ENCODE measurements around the gene KRTAP25-1.

KRTAP25-1 gene, protein sequence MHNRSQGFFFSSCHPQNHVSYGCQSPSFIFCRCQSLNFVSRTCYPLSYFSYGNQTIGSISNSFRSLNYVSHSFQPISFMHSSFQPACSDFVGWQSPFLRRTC

DNA sequence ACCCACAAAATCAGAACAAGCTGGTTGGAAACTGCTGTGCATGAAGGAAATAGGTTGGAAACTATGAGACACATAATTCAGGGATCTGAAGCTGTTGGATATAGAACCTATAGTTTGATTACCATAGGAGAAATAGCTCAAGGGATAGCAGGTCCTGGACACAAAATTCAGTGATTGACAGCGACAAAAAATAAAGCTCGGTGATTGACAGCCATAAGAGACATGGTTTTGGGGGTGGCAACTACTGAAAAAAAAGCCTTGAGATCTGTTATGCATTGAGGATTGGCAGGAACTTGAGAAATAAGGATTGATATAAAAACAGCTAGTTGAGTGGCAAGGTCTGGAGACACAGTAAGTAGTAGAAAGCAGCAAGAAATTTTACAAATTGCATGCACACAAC, at the start of gene KRTAP25-1:
KRTAP25-1 (minus strand) TSS at position 300 of the 400 bp plus-strand sequence; CDS start at position 276, 24 bp downstream.
- DNase-seq = no peak

DNA sequence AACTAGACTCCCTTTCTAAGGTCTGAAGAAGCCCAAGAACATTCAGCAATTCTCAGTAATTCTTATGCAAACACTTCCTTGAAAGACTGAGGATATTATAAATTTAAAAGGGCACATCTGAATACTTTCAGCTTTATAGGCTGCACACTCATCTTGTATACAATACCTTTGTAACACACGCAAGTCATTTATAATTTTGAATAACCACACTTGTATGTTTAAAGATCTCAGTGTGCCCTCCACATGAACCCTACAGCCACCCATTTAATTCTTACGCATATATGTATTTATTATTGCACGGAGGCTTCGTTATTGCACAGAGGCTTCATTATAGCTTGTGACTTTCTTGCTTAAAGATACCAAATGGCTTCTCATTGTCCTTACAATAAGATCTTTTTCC, 49.4 kb upstream of the KRTAP25-1 start:
- DNase-seq = no peak

DNA sequence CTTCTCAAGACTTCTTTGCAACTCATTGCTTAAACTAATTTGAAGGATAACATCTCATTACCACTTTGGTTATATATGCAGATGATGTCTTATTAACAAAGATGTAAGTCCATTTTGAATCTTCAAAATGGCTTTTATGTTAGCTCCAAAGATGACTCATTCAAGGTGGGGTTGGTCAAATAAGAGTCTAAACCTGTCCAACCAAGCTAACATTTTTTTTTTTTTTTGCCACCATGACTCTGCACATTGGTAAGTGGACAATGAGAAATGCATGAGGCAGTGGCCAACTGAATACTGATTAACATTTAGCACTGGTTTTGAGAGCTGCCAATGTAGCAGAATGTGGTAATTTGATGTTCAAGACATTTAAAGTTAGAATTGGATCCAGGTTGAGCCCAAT, 48.5 kb upstream of the KRTAP25-1 start:
- no peak for DNase-seq

DNA sequence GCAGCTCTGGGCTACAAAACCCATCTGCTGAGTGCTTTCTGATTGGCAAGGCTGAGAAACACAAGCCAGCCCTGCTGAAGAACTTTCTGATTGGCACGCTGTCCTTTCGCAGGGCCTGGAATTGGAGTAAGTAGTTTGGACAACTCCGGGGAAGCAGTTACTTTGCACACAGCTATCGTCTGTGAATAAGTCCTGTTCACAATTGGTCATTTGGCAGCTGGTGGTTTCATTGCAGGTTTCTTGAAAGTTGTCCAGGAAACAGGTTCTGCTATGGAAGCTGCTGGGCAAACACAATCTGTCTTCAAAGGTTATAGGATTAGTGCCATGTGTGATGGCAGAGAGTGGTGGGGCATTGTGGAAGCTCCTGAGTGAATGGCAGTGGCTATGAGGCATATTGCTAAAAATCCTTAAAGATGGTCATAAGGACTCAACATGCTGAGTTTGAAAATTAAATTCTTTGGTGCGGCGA, 48.0 kb upstream of the KRTAP25-1 start, which contains the start of gene KRTAP27-1:
KRTAP27-1 (minus strand) TSS at position 419 of the 469 bp plus-strand sequence; CDS start at position 393, 26 bp downstream.
- DNase-seq = no peak

DNA sequence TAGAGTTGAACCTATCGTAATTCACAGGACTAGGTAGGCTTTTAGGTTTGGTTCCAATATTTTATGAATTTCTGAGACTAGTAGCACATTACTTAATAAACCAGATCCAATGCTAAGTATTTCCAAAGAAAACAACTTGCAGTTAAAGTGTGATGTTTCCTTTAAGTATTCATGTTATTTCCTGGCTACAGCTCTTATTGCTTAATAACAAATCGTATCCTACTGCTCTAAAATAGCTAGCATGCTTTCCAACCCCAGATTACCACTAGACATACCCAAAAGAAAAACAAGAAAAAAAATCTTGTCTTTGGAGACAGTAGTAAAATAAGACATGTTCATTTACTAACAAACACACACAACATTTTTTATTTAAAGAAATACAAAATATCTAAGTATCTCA, 47.3 kb upstream of the KRTAP25-1 start:
- DNase-seq = no peak

DNA sequence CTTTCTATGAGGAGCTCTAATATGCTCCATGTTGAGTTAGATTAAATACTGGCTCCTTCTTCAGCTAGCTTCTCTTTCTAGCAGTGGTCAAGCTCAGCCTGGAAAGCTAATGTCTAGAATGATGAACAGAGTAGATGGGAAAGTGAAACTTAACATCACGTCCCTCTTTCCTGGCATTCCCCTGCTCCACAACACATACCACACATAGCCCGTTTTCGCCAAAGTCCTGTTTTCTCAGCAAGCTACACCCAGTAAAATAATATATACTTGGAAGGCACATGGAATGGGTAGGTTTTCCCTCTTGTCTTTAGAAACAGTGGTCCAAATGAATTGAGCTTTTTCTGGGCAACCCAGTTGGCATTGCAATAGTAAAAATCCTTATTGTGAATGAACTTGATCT, 44.4 kb upstream of the KRTAP25-1 start:
- no peak for DNase-seq

DNA sequence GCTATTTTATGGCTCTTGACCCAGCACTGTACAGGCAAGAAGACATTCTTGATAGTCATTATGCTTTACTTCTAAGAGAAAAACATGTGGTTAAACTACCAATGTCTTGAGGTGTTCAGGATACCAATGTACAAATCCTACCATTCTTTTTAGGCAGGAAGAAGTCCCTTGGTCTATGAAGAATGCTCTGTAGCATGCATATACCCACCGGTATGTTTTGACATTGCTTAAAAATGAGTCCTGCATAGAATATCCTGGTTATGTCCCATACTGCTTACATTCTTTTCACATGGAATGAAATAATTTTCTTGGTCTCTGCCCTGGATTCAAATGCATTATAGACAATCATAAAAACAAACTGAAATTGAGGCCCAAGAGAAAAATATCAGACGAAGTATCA, 43.4 kb upstream of the KRTAP25-1 start:
- no peak for DNase-seq

DNA sequence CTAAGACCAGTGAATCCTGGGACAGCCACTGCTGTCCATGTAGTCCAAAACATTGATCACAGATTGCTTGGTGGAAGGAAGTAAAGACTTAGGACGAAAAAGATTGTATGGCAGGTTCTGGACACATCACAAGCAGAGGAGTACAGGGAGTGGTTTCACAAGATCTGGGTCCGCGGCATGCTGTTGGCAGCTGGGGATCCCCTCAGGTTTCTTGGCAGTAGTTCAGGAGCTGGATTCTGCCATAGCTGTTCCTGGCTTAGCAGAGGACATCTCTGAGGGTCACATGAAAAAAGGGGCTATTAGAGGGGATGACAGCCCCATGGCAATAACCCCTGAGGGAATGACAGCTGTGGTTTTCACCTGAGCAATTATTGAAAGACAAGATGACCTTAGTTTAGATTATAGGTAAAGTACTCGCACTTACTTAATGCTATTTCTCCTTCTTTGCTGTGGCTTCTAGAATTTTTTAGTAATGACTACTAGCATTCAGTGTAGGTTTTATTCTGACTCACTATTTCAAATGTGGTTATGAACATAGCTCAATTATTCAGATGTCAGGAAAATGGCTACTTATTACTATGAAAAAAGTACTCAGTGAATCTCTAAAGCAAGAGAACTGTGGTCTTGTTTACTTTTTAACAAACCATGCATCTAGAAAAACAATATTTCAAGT, 40.0 kb upstream of the KRTAP25-1 start:
- DNase-seq = no peak

DNA sequence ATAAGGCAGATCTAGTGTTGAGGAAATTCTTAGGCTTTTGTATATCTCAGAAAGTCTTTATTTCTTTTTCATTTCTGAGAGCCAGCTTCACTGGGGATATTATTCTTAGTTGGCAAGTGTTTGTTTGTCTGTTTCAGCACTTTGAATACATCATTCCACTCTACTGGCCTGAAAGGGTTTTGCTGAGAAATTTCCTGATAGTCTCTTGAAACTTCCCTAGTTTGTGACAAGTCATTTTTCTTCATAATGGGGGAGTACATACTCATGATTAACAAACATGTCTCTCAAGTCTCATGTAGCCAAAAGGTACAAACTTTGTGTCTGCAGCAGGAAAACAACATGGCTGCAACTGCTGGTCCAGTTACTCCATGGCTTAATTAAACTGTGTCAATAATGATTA, 37.1 kb upstream of the KRTAP25-1 start:
- no peak for DNase-seq

DNA sequence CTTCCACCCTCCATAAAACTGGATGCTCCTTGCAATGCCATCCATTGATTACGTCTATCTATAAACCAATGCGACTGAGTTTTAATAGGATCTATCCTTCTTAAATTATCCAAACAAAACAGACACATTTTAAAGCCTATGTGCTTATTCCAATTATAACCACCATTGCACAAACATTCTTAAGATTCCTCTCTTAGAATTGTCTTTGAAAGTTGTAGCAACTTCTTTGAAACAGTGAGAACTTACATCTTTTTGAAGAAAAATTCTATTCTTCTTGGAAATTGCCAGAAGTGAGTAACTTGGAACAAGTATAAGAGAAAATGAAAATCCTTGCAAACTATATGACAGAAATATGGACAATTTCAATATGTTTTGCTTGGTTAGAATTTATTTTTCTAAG, 30.9 kb upstream of the KRTAP25-1 start, which contains the start of gene KRTAP26-1:
KRTAP26-1 (minus strand) TSS at position 101 of the 400 bp plus-strand sequence. CDS start 280 bp downstream, outside the sequence.
- no peak for DNase-seq

DNA sequence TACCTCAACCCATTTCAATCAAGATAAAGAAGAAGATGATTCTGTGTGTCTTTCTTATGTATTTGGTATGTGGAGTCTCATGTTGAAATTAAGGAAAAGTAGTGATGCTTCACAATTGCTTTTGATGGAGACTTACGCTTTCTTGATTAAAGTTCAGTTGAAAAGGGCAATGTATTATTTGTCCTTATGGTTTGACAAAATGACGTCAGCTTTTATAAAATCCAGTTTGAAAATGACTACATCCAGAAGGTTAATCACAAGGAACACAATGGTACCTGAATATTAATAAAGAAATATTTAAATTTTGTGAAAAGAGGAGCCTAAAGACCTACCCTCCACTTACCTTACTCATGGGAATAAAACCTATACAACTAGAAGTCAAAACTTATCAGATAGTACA, 26.4 kb upstream of the KRTAP25-1 start:
- no peak for DNase-seq

DNA sequence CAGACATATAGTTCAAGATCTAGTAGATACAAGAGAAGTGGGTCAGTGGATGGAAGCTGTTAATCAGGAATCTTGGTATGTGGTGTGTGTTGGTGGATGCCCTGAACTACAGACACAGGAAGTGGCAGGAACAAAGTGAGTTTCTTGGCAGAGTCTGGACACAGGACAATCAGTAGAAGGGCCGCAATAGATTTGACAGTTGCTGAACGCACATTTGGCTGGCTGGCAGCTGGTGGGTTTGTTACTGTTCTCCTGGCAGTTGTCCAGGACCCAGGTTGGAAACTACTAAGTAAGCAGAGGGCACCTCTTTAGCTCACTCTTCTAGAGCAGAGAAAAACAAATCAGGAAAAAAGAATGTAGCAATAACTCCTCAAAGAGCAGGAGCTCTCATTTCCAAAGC, 17.6 kb upstream of the KRTAP25-1 start:
- no peak for DNase-seq

DNA sequence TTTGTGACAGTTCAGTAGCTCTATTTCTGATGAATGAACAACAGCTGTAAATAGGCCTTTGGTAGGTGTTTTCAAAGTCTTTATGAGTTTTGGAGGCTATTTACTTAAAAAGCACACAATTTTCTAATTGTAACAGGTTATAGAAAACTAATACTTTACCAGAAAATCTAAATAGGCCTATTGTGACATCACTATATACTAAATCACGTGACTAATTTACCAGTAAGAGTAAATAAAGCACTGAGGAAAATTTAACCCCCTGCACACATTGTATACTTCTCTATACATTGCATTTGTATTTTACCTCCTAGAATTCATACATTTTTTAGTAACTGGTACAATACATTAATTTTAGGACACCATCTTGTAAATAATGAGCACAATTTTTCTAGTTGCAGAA, 15.8 kb upstream of the KRTAP25-1 start:
- no peak for DNase-seq

DNA sequence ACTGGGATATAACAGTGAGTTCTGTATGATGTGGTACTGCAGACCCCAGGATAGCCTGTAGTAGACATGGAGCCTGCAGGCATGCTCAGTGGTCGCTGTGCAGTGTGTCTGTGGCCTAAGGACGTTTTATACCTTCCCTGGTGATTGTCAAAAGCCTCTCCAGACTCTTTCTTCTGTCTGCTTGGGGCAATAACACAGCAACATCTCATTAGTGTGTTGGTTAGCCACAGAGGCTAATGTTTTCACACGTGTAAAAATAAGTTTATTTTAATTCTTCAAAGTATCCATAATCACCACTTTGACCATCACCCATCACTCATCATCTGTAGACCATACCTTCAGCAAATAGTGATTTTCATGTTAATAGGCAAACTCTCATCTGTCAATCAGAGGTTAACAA, 6.5 kb downstream of the KRTAP25-1 start, which contains the start of gene KRTAP24-1:
KRTAP24-1 (minus strand) TSS at position 101 of the 400 bp plus-strand sequence; CDS start at position 83, 18 bp downstream.
- DNase-seq = no peak

DNA sequence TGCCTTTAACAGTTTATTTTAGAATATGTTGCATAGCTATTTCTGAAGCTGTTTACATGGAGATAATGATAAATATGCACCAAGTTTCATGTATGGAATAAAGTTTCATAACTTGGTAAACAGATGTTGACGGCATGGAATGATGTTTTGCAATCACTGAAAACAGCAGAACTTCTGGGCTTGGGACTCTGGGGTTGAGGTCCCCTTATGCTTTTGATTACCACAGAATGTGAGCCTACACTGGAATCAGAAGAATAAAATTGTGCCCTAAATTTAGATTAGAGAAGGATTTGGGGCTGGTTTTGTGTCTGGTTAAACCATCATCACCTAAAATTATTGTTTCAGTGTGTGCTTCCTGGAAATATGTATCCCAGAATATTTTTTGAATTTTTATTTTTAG, 17.7 kb downstream of the KRTAP25-1 start:
- no peak for DNase-seq

DNA sequence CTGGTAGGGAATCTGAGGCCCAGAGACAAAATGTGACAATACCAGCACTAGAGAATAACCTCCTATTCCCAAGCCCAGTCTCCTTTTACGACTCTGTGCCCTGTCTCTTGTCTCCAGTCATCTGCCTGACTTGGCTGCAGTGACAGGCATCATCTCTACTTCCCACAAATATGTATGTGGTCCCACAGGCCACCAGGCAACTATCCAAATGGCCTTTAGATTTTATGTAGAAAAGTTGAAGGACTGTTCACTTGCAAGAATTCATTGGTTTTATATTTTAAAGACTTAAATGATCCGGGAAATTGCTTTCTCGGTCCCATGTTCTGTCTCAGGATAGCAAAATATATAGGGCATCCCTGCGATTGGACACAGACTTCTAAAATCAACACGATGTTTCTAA, 18.2 kb downstream of the KRTAP25-1 start:
- DNase-seq = no peak

DNA sequence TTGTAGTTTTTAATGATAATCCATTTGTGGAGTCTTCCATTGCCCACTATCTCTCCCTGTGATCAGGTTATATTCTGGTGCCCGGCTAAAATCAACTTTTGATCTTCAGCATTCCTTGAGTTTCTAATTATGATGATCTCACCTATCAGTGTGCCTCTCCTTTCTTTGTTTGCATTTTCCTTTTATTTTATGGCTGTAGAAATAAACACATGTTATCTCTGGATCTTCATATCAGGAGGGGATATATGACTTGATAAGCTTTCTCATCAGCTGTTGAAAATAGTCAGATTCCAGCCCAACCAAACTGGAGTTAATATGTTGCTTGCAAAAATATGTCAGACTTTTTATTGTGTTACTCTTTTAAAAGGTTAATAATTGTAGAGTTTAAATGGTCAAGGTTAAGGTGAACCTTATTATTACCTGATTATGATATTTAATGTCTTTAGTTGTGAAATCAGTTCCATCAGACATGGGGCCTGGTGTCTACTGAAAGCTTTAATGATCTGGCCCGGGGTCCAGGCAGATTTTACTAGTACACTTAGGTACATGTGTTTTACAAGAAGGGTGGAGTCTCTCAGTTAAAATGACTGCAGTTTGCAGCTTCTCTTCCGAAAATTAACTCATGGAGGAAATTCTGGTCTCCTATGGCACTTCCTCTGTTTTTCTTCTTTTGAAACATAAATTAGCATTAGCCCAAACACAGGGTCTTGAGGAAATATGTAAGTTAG, 19.3 kb downstream of the KRTAP25-1 start:
- DNase-seq = no peak

DNA sequence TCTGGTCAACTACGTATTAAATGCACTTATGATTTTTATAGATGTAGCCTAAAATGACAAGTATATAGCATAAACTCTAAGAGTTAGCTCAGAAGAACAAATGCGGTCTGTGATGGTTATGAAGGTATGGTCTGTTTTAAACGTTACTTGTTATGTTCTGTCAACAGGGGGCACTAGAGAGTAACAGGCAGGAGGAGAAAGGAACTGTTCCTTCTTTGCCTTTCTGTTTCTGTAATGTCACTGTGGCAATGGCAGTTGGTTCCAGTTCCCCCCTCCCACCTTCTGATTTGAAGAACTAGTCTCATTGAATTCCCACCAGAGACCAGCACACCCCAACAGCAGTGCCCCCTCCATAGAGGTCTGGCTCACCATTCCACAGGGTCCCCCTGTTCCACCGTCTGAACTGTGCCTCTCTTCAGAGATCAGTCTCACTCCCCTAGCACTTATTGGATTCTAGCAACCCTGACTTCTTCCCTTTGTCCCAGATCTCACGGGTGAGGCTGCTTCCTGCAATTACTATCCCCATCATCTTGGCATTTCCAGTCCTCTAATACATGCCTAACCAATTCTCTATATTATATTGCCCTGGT, 20.6 kb downstream of the KRTAP25-1 start:
- DNase-seq = no peak

DNA sequence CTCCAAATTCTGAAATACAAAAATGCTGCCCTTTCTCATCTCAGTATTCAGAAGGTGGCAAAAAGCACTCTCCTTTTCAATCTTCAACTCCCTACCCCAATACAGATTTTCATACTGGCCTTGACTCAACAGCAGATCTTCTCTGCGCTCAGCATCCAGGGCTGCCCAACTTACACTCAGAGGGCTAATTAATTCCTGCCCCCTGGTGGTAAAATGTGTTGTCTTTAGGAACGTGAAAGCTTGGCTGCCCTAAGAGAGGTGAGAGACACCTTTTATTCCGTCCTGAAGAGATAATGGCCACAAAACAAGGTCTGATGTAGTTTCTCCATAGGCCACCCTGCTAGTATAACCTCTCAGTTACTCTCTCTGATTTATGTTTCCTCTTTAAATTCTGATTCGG, 31.5 kb downstream of the KRTAP25-1 start:
- DNase-seq = no peak

DNA sequence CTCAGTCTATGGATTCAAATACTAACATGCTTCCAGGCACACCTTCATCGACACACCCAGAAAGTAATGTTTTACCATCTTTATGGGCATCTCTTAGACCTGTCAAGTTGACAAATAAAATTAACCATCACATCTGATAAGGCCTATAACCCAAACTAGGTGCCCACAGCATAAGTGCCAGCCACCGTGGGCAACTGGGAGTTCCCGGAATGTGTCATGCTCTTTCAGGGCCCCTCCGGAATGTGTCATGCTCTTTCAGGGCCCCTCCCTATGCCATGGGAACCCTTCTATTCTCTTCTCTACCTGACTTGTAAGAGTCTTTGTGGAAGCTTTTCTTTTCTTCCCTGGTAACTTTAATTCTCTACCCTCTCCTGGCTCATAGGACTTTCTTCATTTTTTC, 33.2 kb downstream of the KRTAP25-1 start:
- DNase-seq = no peak

DNA sequence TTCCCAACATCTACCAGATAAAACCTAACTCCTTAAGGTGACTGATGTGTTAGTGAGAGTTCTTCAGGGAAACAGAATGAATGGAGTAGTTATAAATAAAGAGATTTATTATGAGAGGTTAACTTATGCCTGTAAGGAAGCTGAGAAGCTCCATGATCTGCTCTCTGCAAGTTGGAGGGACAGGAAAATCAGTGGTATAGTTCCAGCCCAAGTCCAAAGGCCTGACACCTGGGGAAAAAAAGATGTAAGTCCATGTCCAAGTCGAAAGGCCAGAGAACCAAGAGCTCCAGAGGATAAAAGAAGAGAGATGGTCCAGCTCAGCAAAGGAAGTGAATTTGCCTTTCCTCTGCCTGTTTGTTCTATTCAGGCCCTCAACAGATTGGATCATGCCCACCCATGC, 33.6 kb downstream of the KRTAP25-1 start:
- no peak for DNase-seq

DNA sequence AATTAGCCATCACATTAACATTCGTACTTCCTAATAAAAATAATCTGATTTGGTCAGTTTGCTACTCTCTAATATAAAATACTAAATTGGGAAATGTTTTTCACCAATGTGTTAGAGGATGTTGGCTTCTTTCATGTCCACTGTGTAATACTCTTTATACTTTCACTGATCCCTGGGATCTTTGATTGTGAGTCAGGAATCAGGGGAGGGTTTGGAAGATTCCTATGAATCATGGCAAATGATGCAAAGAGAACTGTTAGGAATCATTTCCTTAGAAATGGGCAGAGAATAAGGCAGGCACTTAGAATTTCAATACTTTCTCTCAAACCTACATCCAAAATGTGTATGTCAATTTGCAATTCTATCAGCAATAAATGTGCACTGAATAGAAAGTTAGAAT, 37.5 kb downstream of the KRTAP25-1 start:
- no peak for DNase-seq

DNA sequence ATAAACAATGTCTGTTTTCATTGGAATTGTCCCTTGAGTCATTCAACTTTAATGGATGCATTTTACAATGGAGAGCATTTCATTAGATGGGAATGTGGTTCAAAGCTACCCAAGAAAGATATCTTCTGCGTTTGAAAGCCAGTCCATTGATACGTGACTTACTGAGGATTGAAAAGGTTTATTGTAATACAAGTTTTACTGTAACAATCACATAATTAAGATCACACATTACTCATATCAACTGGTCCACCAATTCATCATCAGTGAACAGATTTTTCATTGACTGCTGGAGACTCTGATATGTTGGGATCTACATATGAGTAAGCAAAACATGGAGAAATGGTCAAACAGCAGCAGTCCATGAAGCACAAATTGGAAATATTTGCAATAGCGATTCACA, 39.4 kb downstream of the KRTAP25-1 start:
- DNase-seq = no peak

DNA sequence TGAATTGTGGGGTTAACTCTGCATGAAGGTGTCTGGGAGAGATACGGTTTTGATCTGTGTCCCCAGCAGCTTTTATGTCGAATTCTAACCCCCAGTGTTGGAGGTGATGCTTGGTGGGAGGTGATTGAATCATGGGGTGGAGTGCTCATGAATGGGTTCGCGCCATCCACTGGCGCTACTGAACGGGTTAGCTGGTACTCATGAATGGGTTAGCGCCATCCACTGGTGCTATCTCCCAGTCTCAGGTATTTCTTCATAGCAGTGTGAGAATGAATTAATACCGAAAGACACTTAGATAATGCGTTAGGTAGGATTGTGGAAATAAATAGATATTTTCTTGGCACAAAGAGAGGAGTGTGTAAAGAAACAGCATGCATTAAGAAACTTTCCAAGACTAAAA, 40.5 kb downstream of the KRTAP25-1 start:
- no peak for DNase-seq
